Measurements from ENCODE around the gene ZFP30.

- TF ChIP-seq POLR2A (IDR thresholded peaks at IDR 0.05) (no peak), CTCF (IDR thresholded peaks at IDR 0.05) (no peak)
Observed at GRCh38 chr19:37594982-37595382, 60.3 kb downstream of the ZFP30 start.
